Measurements from ENCODE around the gene SPATA18. TPM values are rescaled to one million over a fixed set of nuclear protein-coding genes. Genes with fewer than 3 reads are reported as not detected.

The SPATA18 gene
- polyA plus RNA-seq, 1 donor from 2014 or later = 0.09 TPM

GRCh38 chr4:52111995-52112394 lies 60.9 kb downstream of the SPATA18 start:
- H3K9ac ChIP-seq (ENCODE audit: low read length) = no peak overlapping the region
- H3F3A ChIP-seq (ENCODE audit: insufficient read depth, low read length, poor library complexity, severe bottlenecking) = no peaks in the 10 kb centered on the region

DNA sequence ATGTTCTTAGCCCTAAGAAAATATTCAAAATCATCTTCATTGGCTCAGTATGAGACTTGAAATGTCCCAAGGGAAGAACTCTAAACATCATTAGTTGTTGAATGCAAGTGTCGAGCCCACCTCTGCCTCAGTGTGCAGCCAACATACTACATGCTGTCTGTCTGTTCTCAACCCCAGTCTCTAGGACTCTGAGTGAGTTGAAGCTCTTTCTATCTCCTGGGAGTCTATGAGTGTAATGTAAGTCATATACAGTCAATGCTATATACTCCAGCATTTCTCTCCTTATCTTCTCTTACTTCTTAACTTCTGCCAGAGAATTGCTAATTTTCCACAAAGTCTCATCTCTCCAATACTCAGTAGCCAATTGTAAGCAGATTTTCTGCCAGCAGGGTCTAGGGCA lies 61.3 kb downstream of the SPATA18 start:
- H3K79me2 ChIP-seq (replicated peaks; ENCODE audit: insufficient read depth, low read length) = no peaks in the 10 kb centered on the region
- no peak overlapping the region for H3K4me3 ChIP-seq (ENCODE audit: low read length)
- no peak overlapping the region for H3K9ac ChIP-seq (ENCODE audit: low read length)
- no peaks in the 10 kb centered on the region for H4K20me1 ChIP-seq (ENCODE audit: insufficient read depth)
- TF ChIP-seq MXI1 (conservative IDR thresholded peaks at IDR 0.05; ENCODE audit: poor library complexity, severe bottlenecking) = no peak
- H3F3A ChIP-seq (ENCODE audit: insufficient read depth, low read length, poor library complexity, severe bottlenecking) = no peaks in the 10 kb centered on the region
- no peaks in the 10 kb centered on the region for H3K27me3 ChIP-seq (ENCODE audit: insufficient read depth, low read depth, low read length)
- no peak overlapping the region for H3K27ac ChIP-seq (ENCODE audit: low read length)
- H2AFZ ChIP-seq (ENCODE audit: low read depth, low read length) = no peak overlapping the region
- H3K4me2 ChIP-seq (ENCODE audit: low read length) = no peak overlapping the region
- no peaks in the 10 kb centered on the region for H3K9me2 ChIP-seq (ENCODE audit: insufficient read depth, low read length)
- no peaks in the 10 kb centered on the region for H3K9me3 ChIP-seq (ENCODE audit: low read length)
- H3K36me3 ChIP-seq (ENCODE audit: insufficient read depth, low read length) = no peaks in the 10 kb centered on the region

More at GRCh38 chr4:52111995-52112394, 60.9 kb downstream of the SPATA18 start:
- Histone ChIP-seq H2AFZ (ENCODE audit: low read depth, low read length) (no peak overlapping the region), H3K27ac (ENCODE audit: low read length) (no peak overlapping the region), H3K9me2 (ENCODE audit: insufficient read depth, low read length) (no peaks in the 10 kb centered on the region), H3K27me3 (ENCODE audit: insufficient read depth, low read depth, low read length) (no peaks in the 10 kb centered on the region), H3K36me3 (ENCODE audit: insufficient read depth, low read length) (no peaks in the 10 kb centered on the region), H4K20me1 (ENCODE audit: insufficient read depth) (no peaks in the 10 kb centered on the region), H3K79me2 (replicated peaks; ENCODE audit: insufficient read depth, low read length) (no peaks in the 10 kb centered on the region), H3K4me2 (ENCODE audit: low read length) (no peak overlapping the region), H3K4me3 (ENCODE audit: low read length) (no peak overlapping the region), H3K9me3 (ENCODE audit: low read length) (no peaks in the 10 kb centered on the region)
- no peak for TF ChIP-seq EZH2 (IDR thresholded peaks at IDR 0.05; ENCODE audit: borderline replicate concordance, insufficient read depth, low read length, poor library complexity, severe bottlenecking)
- TF ChIP-seq, protein P1, sequence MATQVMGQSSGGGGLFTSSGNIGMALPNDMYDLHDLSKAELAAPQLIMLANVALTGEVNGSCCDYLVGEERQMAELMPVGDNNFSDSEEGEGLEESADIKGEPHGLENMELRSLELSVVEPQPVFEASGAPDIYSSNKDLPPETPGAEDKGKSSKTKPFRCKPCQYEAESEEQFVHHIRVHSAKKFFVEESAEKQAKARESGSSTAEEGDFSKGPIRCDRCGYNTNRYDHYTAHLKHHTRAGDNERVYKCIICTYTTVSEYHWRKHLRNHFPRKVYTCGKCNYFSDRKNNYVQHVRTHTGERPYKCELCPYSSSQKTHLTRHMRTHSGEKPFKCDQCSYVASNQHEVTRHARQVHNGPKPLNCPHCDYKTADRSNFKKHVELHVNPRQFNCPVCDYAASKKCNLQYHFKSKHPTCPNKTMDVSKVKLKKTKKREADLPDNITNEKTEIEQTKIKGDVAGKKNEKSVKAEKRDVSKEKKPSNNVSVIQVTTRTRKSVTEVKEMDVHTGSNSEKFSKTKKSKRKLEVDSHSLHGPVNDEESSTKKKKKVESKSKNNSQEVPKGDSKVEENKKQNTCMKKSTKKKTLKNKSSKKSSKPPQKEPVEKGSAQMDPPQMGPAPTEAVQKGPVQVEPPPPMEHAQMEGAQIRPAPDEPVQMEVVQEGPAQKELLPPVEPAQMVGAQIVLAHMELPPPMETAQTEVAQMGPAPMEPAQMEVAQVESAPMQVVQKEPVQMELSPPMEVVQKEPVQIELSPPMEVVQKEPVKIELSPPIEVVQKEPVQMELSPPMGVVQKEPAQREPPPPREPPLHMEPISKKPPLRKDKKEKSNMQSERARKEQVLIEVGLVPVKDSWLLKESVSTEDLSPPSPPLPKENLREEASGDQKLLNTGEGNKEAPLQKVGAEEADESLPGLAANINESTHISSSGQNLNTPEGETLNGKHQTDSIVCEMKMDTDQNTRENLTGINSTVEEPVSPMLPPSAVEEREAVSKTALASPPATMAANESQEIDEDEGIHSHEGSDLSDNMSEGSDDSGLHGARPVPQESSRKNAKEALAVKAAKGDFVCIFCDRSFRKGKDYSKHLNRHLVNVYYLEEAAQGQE (IDR thresholded peaks at IDR 0.05; ENCODE audit: borderline replicate concordance) = no peak
- TF ChIP-seq MXI1 (conservative IDR thresholded peaks at IDR 0.05; ENCODE audit: poor library complexity, severe bottlenecking) = no peak
- TF ChIP-seq TAF1 (IDR thresholded peaks at IDR 0.05; ENCODE audit: low read depth) = no peak
- no peak for TF ChIP-seq POLR2AphosphoS5 (IDR thresholded peaks at IDR 0.05)
- TF ChIP-seq, protein P2, sequence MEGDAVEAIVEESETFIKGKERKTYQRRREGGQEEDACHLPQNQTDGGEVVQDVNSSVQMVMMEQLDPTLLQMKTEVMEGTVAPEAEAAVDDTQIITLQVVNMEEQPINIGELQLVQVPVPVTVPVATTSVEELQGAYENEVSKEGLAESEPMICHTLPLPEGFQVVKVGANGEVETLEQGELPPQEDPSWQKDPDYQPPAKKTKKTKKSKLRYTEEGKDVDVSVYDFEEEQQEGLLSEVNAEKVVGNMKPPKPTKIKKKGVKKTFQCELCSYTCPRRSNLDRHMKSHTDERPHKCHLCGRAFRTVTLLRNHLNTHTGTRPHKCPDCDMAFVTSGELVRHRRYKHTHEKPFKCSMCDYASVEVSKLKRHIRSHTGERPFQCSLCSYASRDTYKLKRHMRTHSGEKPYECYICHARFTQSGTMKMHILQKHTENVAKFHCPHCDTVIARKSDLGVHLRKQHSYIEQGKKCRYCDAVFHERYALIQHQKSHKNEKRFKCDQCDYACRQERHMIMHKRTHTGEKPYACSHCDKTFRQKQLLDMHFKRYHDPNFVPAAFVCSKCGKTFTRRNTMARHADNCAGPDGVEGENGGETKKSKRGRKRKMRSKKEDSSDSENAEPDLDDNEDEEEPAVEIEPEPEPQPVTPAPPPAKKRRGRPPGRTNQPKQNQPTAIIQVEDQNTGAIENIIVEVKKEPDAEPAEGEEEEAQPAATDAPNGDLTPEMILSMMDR (IDR thresholded peaks at IDR 0.05; ENCODE audit: poor library complexity, severe bottlenecking) = no peak
- no peak for TF ChIP-seq EP300 (conservative IDR thresholded peaks at IDR 0.05; ENCODE audit: poor library complexity, severe bottlenecking)
- no peak for TF ChIP-seq SMC3 (conservative IDR thresholded peaks at IDR 0.05; ENCODE audit: poor library complexity)
- no peak for TF ChIP-seq RAD21 (conservative IDR thresholded peaks at IDR 0.05)

- Histone ChIP-seq H3K27me3 (ENCODE audit: insufficient read depth, low read depth, low read length) (no peaks in the 10 kb centered on the region), H3K79me2 (replicated peaks; ENCODE audit: insufficient read depth, low read length) (no peaks in the 10 kb centered on the region), H3K9ac (ENCODE audit: low read length) (no peak overlapping the region), H3K4me3 (ENCODE audit: low read length) (no peak overlapping the region), H3K4me2 (ENCODE audit: low read length) (no peak overlapping the region), H2AFZ (ENCODE audit: low read depth, low read length) (no peak overlapping the region), H3K36me3 (ENCODE audit: insufficient read depth, low read length) (no peaks in the 10 kb centered on the region), H3K9me3 (ENCODE audit: low read length) (no peaks in the 10 kb centered on the region), H4K20me1 (ENCODE audit: insufficient read depth) (no peaks in the 10 kb centered on the region), H3F3A (ENCODE audit: insufficient read depth, low read length, poor library complexity, severe bottlenecking) (no peaks in the 10 kb centered on the region), H3K9me2 (ENCODE audit: insufficient read depth, low read length) (no peaks in the 10 kb centered on the region), H3K27ac (ENCODE audit: low read length) (no peak overlapping the region)
- TF ChIP-seq, protein P1 (IDR thresholded peaks at IDR 0.05; ENCODE audit: borderline replicate concordance) = no peak
Observed at GRCh38 chr4:52116641-52117040, 65.5 kb downstream of the SPATA18 start.

Measured in neural cell (in vitro differentiated cells).